H1 (cell line): Measurements from ENCODE around the gene GBF1. TPM values are rescaled to one million over a fixed set of nuclear protein-coding genes. Genes with fewer than 3 reads are reported as not detected.

Experiments
- HDAC2 ChIP-seq, 2 experiments: fragments of 300-600 bp in 1 of 2; sonication (generic) in 1 of 2; IDR thresholded peaks; 2 replicates each; pipeline ENCODE4 v1.6.1; 2011 to 2012; ENCODE audit warnings: low read depth in 2 of 2, low read length in 2 of 2, mild to moderate bottlenecking in 2 of 2, moderate library complexity in 2 of 2, borderline replicate concordance in 1 of 2, inconsistent platforms in 1 of 2
- KDM1A ChIP-seq: fragments of 200-600, 300-600 bp; sonication (generic); IDR thresholded peaks from 2 replicates; pipeline ENCODE4 v1.7.1; 2016; ENCODE audit warnings: mild to moderate bottlenecking, low read length, borderline replicate concordance
- NANOG ChIP-seq: IDR thresholded peaks from 2 replicates; pipeline ENCODE4 v1.6.1; 2011; ENCODE audit warnings: low read length, low read depth, mild to moderate bottlenecking, inconsistent platforms; ENCODE audit not compliant: insufficient read depth, poor library complexity, severe bottlenecking
- POLR2AphosphoS5 ChIP-seq: IDR thresholded peaks from 2 replicates; pipeline ENCODE4 v1.6.1; 2011; ENCODE audit warnings: low read depth, low read length
- SRF ChIP-seq: IDR thresholded peaks from 2 replicates; pipeline ENCODE4 v1.6.1; 2011; ENCODE audit warnings: mild to moderate bottlenecking, low read depth, low read length, moderate library complexity
- TBP ChIP-seq: IDR thresholded peaks from 2 replicates; pipeline ENCODE4 v1.6.1; 2011; ENCODE audit warnings: low read depth, low read length, improper control_type of control experiment
- polyA plus RNA-seq, 7 experiments: library from polyadenylated mRNA; depleted of rRNA in 3 of 7; stranded (reverse) in 5 of 7; unstranded in 2 of 7; fragments of >200 nt in 5 of 7; fragments of 200-250 nt in 2 of 7; gene quantifications; 1 replicate in 5 of 7; 2 replicates in 1 of 7; 4 replicates in 1 of 7; pipeline versions ENCODE4 v1.2.1 to v1.2.3, GENCODE V29; 2011 to 2013; ENCODE audit warnings: missing spikeins in 2 of 7, mixed read lengths in 2 of 7
- total RNA-seq: library from RNA; stranded (reverse); fragmentation: NEBNext Ultra II Directional; extraction: Animal tissue kit (Norgen Biotek cat#: 25700); gene quantifications from 2 replicates; pipeline ENCODE4 v1.2.1, GENCODE V29; 2021

The GBF1 gene
- total and polyA plus RNA-seq, 2 of the 8 experiments (the other 6 are each of a cell fraction or from before 2014, with no cell fraction given) = 11.0 to 25.5 TPM

DNA sequence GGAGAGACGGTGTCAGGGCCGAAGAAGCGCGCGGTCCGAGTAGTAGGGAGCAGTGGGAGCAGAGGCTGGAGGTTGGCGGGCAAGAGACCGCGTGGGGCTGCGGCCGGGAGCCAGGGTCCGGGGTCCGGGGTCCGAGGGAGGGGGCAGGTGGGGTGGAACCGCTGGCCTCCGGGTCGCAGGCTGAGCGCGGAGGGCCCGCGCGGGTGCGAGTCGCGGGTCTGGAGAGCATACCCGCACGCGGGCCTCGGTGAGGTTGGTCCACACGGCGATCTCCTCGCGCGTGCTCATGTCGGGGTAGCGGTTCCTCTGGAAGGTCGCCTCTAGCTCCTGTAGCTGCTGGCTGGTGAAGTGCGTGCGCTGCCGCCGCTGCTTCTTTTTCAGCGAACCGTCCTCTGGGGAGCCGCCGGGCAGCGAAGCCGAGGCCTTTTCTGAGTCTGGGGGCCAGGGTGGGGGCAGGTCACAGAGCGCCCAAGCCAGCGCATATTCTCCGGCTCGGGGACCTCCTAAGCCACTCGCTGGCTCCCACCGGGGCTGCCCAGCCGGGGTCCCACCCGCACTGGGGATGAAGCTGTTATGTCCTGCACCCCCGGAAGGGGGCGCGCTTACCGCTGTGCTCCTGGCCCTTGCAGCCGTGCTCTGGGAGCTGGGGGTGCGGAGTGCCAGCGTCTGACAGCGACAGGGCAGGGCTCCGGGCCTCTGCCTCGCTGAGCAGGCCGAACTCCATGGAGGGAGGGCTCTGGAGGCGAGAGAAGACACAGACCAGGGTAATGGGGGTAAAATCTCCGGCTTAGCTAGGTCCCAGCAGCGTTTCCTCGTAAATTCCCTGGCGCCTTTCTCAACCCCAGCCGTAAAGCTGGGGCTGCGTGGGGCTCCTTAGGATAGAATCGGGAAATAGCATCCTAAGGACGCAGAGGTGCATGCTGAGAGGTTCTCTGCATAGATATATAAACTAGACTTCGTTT lies 13.7 kb upstream of the GBF1 start (continued):
- peak; percentile 38; the same call in 1 of the 2 replicates for TF ChIP-seq TBP
- peak; percentile 61; the same call in 1 of the 2 replicates for TF ChIP-seq KDM1A
- TF ChIP-seq NANOG = no peak
- TF ChIP-seq POLR2AphosphoS5 = no peak
- TF ChIP-seq HDAC2 (IDR thresholded peaks at IDR 0.05; ENCODE audit: borderline replicate concordance in 1 of 2, low read depth in 2 of 2, low read length in 2 of 2) = no peak
- no peak for TF ChIP-seq SRF
- TF ChIP-seq, all 59 proteins: peak for 13
